HG02840 (cell line): ENCODE measurements around the gene SOX6.
A peak's percentile ranks its signal among the peaks of the same experiment; 100 is the strongest.

Experiments
- ATAC-seq: cut with Tn5 transposase; IDR thresholded peaks from one replicate; pipeline ENCODE4 v1.9.1; 2021; ENCODE audit warnings: mild to moderate bottlenecking, moderate library complexity, moderate number of reproducible peaks; ENCODE audit not compliant: unreplicated experiment, low FRiP score

The SOX6 gene

GRCh38 chr11:16280256-16280682, 76.1 kb downstream of the SOX6 start:
- no peak for ATAC-seq

DNA sequence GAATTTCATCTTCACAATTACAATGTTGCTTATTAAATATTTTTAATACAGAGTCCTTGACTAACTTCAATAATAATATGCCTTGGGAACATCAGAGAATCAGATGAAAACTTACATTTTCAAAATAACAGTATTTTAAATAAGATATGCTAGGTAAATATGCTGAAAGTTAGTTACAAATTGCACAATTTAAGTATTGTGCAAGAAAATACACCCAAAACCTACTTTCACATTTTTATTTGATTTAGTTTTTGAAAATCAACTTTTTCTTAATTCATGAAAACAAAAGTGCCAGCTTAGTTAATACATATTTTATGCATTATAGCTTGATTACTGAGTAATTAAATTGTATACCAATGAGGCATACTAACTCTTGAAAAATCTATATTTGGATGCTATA, 76.8 kb downstream of the SOX6 start:
- ATAC-seq = no peak

- no peak for ATAC-seq
Measured at GRCh38 chr11:16278979-16279378, 77.4 kb downstream of the SOX6 start.

GRCh38 chr11:16278273-16278672, 78.1 kb downstream of the SOX6 start:
- ATAC-seq = no peak

GRCh38 chr11:16276251-16276650, 80.1 kb downstream of the SOX6 start:
- no peak for ATAC-seq

GRCh38 chr11:16271258-16271657, 85.1 kb downstream of the SOX6 start:
- ATAC-seq = no peak

GRCh38 chr11:16266021-16266420, 90.3 kb downstream of the SOX6 start:
- no peak for ATAC-seq

DNA sequence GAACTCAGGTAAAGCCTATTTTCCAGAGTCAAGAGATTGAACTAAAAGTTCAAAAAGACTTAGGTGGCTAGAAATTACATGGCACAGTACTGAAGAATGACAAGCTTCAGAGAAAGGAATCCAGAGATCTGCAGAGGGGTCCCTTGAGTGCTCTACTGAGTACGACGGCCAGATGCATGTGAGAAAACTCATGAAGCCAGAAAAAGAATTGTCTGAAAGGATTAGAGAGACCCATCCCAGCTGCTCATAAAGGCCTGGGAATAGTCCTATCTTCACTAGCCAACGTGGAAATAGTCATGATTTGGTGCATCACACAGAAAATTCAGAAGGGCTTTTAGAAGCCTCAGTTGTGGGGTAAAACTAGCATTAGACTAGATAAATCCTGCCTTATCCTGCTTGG, 91.3 kb downstream of the SOX6 start:
- no peak for ATAC-seq

DNA sequence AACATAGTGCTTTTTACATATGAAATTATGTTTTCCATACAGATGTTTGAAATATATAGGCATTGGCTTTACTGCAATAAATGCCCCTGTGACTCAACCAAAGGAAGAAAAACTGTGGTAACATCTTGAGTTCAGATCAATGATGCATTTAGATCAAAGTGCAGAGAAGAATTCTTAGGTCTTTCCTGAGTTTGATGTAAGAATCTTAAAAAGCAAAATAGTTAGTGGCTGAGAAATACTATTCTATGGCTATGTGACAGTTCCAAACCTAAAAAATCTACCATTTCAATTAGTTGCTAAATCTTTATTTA, 93.7 kb downstream of the SOX6 start:
- no peak for ATAC-seq

- peak; percentile 85 for ATAC-seq
Measured at GRCh38 chr11:16261836-16262644, 94.3 kb downstream of the SOX6 start.

DNA sequence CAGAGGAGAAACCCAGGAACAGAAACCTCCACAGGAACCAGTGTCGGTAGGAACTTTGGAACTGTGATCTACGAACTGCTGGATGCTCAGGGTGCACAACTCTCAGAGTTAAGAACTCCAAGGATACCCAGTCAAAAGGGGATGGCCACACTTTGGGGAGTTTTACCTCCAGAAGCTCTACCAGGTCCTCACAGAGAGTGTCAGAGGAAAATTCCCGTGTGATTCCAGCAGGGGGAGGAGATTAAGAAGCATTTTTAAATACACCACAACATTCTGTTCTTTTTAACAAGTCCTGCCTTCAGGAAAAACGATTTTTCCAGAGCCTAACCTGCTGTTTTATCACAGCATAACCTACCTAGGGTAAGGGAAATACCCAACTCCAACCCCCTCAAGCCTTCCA, 104.0 kb downstream of the SOX6 start:
- no peak for ATAC-seq

DNA sequence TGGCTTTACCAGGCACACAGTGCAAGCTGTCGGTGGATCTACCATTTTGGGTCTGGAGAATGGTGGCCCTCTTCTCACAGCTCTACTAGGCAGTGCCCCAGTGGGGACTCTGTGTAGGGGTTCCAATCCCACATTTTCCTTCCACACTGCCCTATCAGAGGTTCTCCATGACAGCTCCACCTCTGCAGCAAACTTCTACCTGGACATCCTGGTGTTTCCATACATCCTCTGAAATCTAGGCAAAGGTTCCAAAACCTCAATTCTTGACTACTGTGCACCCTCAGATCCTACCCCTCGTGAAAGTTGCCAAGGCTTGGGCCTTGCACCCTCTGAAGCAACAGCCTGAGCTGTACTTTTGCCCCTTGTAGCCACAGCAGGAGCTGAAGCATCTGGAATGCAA, 108.1 kb downstream of the SOX6 start:
- no peak for ATAC-seq

DNA sequence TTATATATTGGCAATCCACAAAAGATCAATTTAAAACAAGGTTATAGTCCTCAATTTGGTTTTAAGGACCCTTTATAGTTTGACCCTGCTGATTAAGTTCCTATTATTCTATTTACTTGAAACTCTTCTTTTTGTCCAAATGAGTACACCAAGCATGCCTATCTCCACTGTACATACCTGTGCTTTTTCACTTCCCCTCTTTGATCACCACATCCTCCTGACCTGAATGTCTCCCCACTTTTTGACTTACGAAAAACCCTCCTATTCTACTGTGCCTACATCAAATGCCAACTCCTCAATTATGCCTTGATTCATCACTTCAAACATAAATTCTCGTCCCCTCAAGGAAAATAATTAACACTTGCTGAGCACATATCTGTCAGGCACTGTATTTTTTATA, 113.5 kb downstream of the SOX6 start:
- ATAC-seq = no peak

DNA sequence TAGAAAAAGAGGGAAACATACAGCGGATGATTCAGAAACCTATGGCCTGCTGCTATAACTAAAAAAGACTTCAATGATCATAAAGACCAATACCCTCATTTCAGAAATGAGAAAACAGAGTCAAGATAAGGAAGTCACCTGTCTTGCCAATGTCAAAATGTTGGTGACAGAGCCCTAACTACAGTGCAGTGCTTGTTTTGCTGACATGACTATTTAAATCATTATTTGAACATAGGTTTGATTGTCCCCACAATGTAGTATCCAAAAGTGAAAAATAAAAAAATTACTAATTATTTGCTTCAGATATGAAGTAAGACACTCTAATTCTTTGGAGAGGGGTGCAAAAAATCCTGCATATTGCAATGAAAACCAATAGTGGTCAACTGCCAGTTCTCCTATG, 115.7 kb downstream of the SOX6 start:
- no peak for ATAC-seq

DNA sequence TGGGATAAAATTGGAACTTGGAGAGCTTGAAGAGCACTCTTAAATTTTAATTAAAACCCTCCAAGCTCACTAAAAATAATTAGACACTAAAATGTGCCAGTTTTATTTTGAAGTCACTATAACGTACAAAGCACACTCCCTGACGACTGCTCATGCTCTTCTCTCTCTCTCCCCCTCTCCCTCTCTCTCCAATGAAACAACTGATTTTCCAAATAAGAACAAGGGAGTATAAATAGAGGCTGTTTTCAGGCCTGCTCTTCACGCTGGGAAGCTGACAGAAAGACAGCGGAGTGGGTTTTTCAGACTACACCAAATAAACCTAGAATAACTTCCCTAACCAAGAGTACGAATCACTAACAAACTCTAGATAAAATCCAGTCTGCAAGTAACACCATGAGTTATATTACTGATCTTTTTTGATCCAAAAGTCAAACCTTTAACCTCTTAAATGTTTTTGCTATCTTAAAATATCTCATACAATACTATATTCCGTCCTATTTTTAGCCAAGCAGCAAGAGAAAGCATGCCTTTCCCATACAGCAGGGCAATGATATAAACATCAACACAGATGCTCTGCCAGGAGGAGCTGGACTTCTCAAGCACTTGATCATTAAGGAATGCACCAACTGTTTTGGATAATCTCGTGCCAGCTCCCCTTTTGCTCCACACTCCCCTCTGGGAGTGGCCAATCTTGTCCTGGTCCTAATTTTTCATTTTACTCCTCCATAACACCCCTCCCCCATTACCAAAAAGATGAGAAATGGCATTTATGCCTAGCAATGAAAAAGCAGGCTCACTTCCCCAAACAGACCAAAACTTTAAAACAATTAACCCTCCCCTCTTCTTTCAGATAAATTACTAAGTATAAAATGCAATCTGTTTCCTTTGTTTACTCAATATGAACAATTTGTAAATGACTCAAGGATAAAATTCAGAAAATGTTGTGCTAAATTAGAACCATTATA, 116.9 kb downstream of the SOX6 start:
- no peak for ATAC-seq

DNA sequence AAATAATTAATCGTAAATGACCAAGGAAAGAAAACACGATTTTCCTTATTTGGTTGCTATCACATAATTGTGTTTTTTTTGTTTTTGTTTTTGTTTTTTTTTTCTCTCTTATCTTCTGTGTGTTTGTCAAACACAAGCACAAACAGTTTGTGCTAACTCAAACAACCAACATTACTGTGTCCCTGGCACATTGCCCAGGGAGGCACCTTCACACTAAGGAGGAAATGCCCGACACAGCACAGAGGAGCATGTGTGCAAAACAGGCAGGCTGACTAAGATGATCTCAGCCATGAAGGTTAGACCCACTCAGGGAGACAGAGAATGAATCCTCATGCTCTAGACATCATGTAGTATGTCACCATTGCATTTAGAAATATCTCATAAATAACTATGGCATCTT, 130.1 kb downstream of the SOX6 start:
- ATAC-seq = no peak

DNA sequence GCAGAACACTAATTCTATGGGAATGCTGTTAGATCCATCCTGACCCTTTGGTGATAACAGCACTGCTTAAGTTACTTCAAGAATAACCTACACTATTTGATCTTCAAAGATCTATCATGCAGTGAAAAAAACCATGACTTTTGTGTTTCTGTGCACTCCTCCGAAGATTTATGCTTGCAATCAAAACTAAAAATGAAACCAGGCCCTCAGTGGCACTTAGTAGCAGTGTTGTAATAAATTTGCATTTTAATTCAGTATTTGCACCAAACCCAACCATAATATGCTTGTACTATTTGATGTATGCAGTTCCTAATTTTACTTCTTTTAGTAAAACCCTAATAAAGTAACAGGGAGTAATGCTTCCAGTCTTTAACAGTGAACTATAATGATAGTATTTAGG, 130.7 kb downstream of the SOX6 start:
- no peak for ATAC-seq

DNA sequence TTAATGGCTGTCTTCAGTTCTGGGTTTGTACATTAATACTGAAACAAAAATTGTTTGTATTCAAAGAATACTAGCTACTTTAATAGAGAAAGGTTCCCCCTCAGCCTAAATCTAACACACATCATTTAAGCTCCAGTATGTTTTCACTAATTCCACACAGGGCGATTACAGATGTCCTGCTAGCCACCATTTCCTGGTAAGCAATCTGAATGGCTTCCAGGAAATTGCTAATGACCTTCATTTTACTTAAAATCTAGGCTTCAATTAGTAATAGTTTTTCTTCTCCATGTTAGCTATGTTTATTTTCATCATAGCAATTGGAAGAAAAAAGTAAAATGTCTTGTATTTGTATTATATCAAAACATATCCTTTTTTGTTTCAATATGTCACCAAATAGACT, 132.8 kb downstream of the SOX6 start:
- ATAC-seq = no peak

DNA sequence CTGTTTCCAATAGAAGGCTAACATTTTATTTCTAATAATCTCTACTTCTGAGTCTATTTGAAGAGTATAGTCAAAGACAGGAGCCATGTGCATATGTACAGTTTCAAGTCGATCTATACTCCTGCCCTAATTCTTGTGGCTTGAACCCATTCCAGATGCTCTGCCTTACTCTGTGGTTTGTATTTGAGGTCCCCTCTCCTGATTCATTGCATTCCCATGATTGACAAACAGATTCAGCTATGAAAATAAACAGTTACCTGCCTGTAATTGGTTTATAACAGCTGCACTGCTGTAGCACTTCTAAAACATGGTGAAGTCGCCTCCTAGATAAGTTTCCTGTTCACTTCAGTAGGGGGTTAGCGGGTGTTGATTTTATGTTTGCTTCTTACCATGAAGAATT, 138.7 kb downstream of the SOX6 start:
- ATAC-seq = no peak

DNA sequence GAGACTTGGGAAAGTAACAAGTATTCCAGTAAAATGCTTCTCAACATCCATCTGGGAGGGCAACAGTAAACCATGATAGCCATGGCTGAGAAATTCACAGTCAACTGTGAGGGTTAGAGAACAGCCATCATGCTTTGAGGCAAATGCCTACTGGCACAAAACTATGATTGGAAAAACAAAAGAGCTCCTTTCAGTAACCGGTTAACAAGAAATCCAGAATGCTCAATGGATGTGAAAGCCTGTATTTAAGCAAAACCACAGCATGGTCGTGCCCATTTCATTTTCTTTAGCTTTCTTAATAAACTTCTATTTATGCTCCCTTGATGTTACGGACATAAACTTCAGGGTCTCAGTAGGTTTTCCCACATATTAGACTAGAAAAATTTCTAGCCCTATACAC, 139.5 kb downstream of the SOX6 start:
- ATAC-seq = no peak

- ATAC-seq = no peak
Measured at GRCh38 chr11:16215352-16215751, 141.0 kb downstream of the SOX6 start.

- ATAC-seq = no peak
Measured at GRCh38 chr11:16211407-16211806, 144.9 kb downstream of the SOX6 start.
